GM23338 (cell line): ENCODE results near the gene RNF44. TPM values are rescaled to one million over a fixed set of nuclear protein-coding genes. Genes with fewer than 3 reads are reported as not detected.

Experiments
- CTCF ChIP-seq, 2 experiments: fragments of 200-600 bp in 1 of 2; sonication (generic) in 1 of 2; conservative IDR thresholded peaks; 2 replicates each; pipeline versions ENCODE4 v1.5.1 to v1.6.1; 2016 to 2017; ENCODE audit warnings: antibody characterized with exemption in 2 of 2, low read depth in 2 of 2, mild to moderate bottlenecking in 2 of 2, moderate library complexity in 1 of 2
- EZH2 ChIP-seq: fragments of 200-600 bp; sonication (generic); IDR thresholded peaks from one replicate; pipeline ENCODE4 v1.8.0; 2017; ENCODE audit warnings: antibody characterized with exemption, mild to moderate bottlenecking, low read depth; ENCODE audit not compliant: unreplicated experiment
- EZH2phosphoT487 ChIP-seq: fragments of 200-600 bp; sonication (generic); IDR thresholded peaks from one replicate; pipeline ENCODE4 v1.8.1; 2018; ENCODE audit warnings: antibody characterized with exemption; ENCODE audit not compliant: unreplicated experiment
- JUNB ChIP-seq: IDR thresholded peaks from one replicate; pipeline ENCODE4 v1.6.1; 2016; ENCODE audit warnings: antibody characterized with exemption; ENCODE audit not compliant: unreplicated experiment
- POLR2AphosphoS5 ChIP-seq: IDR thresholded peaks from 2 replicates; pipeline ENCODE4 v1.6.1; 2016; ENCODE audit warnings: antibody characterized with exemption, low read depth
- STAT1 ChIP-seq: IDR thresholded peaks from one replicate; pipeline ENCODE4 v1.6.1; 2016; ENCODE audit warnings: antibody characterized with exemption; ENCODE audit not compliant: unreplicated experiment
- ZNF114 ChIP-seq: fragments of 250-450 bp; sonication (Bioruptor Pico); IDR thresholded peaks from 2 replicates; pipeline ENCODE4 v1.5.0; 2020; ENCODE audit warnings: mild to moderate bottlenecking, moderate library complexity
- ZNF331 ChIP-seq: fragments of 250-450 bp; sonication (Bioruptor Pico); IDR thresholded peaks from 2 replicates; pipeline ENCODE4 v1.5.0; 2020; ENCODE audit warnings: low read depth, mild to moderate bottlenecking, moderate library complexity
- ZNF462 ChIP-seq: fragments of 250-450 bp; sonication (Bioruptor Pico); IDR thresholded peaks from 2 replicates; pipeline ENCODE4 v1.5.0; 2020; ENCODE audit warnings: mild to moderate bottlenecking, moderate library complexity
- polyA plus RNA-seq: library from polyadenylated mRNA; unstranded; fragments of >200 nt; fragmentation: Nextera tagmentation; extraction: Ambion mirVana; gene quantifications from 2 replicates; pipeline ENCODE4 v1.2.1, GENCODE V29; 2016
- total RNA-seq: library from RNA; depleted of rRNA; stranded (reverse); fragments of >200 nt; shearing (Covaris generic); gene quantifications from 2 replicates; pipeline ENCODE4 v1.2.3, GENCODE V29; 2014

Gene RNF44
- total and polyA plus RNA-seq, 2 experiments from 2014 or later, result 56.7 to 104 TPM

GRCh38 chr5:176527246-176528222, 9.7 kb downstream of the RNF44 start (continued):
- TF ChIP-seq ZNF462 (CRISPR knock-in tag), result no peak
- no peak for TF ChIP-seq ZNF331 (CRISPR knock-in tag)
- no peak for TF ChIP-seq ZNF114 (CRISPR knock-in tag)
- TF ChIP-seq CTCF (conservative IDR thresholded peaks at IDR 0.05; ENCODE audit: low read depth in 2 of 2), result no peak
- TF ChIP-seq POLR2AphosphoS5, result no peak; the same call in 1 of the 2 replicates
- TF ChIP-seq STAT1, result no peak
- TF ChIP-seq EZH2phosphoT487, result no peak
- no peak for TF ChIP-seq EZH2
- TF ChIP-seq JUNB, result no peak
